Esophagus squamous epithelium (tissue), 5 donors: ENCODE results near the gene ST3GAL3. TPM values are rescaled to one million over a fixed set of nuclear protein-coding genes. Genes with fewer than 3 reads are reported as not detected.

Experiments used
- DNase-seq: peaks from one replicate; lab custom pipeline; 2025; lab: John Stamatoyannopoulos, UW
- H3K27ac ChIP-seq, 4 donors: fragments of 200-600 bp; sonication (generic); one replicate each; pipeline ENCODE4 v1.5.1; 2016 to 2019; ENCODE audit warnings: mild to moderate bottlenecking in 1 of 4
- H3K27me3 ChIP-seq, 4 donors: fragments of 200-600 bp; sonication (generic); 1 replicate in 3 of 4; 2 replicates in 1 of 4; pipeline versions ENCODE4 v1.5.1 to v1.6.0; 2017 to 2021; ENCODE audit warnings: antibody characterized with exemption in 1 of 4
- H3K36me3 ChIP-seq, 3 donors: fragments of 200-600 bp; sonication (generic); one replicate each; pipeline ENCODE4 v1.5.1; 2016 to 2019
- H3K4me1 ChIP-seq, 3 donors: fragments of 200-600 bp; sonication (generic); one replicate each; pipeline ENCODE4 v1.5.1; 2017 to 2019
- H3K4me3 ChIP-seq, 4 donors: fragments of 200-600 bp; sonication (generic); 1 replicate in 3 of 4; 2 replicates in 1 of 4; pipeline ENCODE4 v1.5.1; 2016 to 2019; ENCODE audit warnings: mild to moderate bottlenecking in 2 of 4, moderate library complexity in 1 of 4
- H3K9me3 ChIP-seq, 3 donors: fragments of 200-600 bp; sonication (generic); one replicate each; pipeline ENCODE4 v1.5.1; 2016 to 2019
- CTCF ChIP-seq, 6 experiments: fragments of 450-650 bp in 4 of 6; fragments of 200-600 bp in 2 of 6; sonication (generic) in 2 of 6; IDR thresholded peaks; one replicate each; pipeline ENCODE4 v1.5.1; 2016 to 2019; ENCODE audit warnings: antibody characterized with exemption in 6 of 6, mild to moderate bottlenecking in 4 of 6, moderate library complexity in 4 of 6
- POLR2A ChIP-seq, 4 donors: fragments of 450-650 bp; IDR thresholded peaks; one replicate each; pipeline ENCODE4 v1.6.1; 2017; ENCODE audit warnings: antibody characterized with exemption in 4 of 4, mild to moderate bottlenecking in 4 of 4, moderate library complexity in 3 of 4
- WGBS, 2 donors: methylation state at CpG; one replicate each; pipeline ENCODE4 v1.1.5; 2018; 5-methylcytosine and 5-hydroxymethylcytosine counted together
- intact Hi-C: fragments of 100-400 bp; cut with DNase I; formaldehyde crosslinking; loops from one replicate; pipeline ENCODE4 v1.15.0; 2022
- total RNA-seq, 4 donors: library from RNA; depleted of rRNA; stranded (reverse); fragments of >200 nt; gene quantifications; one replicate each; pipeline ENCODE4 v1.1.0, GENCODE V29; 2016
- donor health status: DM: yes; HTN: yes; CAD: no.

The ST3GAL3 gene
- total RNA-seq, 4 donors from 2014 or later: 2.8 to 10.7 (median 7.1) TPM

GRCh38 chr1:43910343-43910742 lies 203.0 kb downstream of the ST3GAL3 start:
- peaks cover 0 to 4% (median 0%) of the 10 kb centered on the region in 3 donors for H3K36me3 ChIP-seq
- no peak for DNase-seq
- H3K27me3 ChIP-seq: no peaks in the 10 kb centered on the region
- intact Hi-C loops: no loop called here
- peaks cover 23 to 38% (median 28%) of the 10 kb centered on the region in 3 donors for H3K4me1 ChIP-seq
- TF ChIP-seq POLR2A (IDR thresholded peaks at IDR 0.05): no peak
- no peak for TF ChIP-seq CTCF (IDR thresholded peaks at IDR 0.05)
- WGBS, 2 donors: 92 to 100% methylated on average over 1 of the region's 1 CpG
- H3K4me3 ChIP-seq: no peak overlapping the region
- H3K27ac ChIP-seq: no peak overlapping the region
- no peaks in the 10 kb centered on the region for H3K9me3 ChIP-seq

GRCh38 chr1:43912607-43913006 lies 205.3 kb downstream of the ST3GAL3 start:
- Histone ChIP-seq H3K9me3 (no peaks in the 10 kb centered on the region), H3K36me3 (no peaks in the 10 kb centered on the region), H3K4me3 (no peak overlapping the region), H3K27me3 (no peaks in the 10 kb centered on the region), H3K27ac (peak overlapping the region; percentile 76 to 84 (median 83)), H3K4me1 (peaks cover 27 to 43% (median 28%) of the 10 kb centered on the region in 3 donors)
- 31 to 53% methylated on average over 1 to 2 of the region's 2 CpGs for WGBS, 2 donors
- TF ChIP-seq CTCF (IDR thresholded peaks at IDR 0.05) (no peak), POLR2A (IDR thresholded peaks at IDR 0.05) (no peak)
- intact Hi-C loops: no loop called here
- no peak for DNase-seq

GRCh38 chr1:43913051-43913501 lies 205.7 kb downstream of the ST3GAL3 start:
- peaks cover 27 to 43% (median 28%) of the 10 kb centered on the region in 3 donors for H3K4me1 ChIP-seq
- no peaks in the 10 kb centered on the region for H3K27me3 ChIP-seq
- 24 to 36% methylated on average over 6 to 7 of the region's 7 CpGs for WGBS, 2 donors
- DNase-seq: no peak
- intact Hi-C loops: no loop called here
- H3K27ac ChIP-seq: peak overlapping the region; percentile 76 to 84 (median 83)
- no peak overlapping the region for H3K4me3 ChIP-seq
- no peaks in the 10 kb centered on the region for H3K9me3 ChIP-seq
- H3K36me3 ChIP-seq: no peaks in the 10 kb centered on the region
- TF ChIP-seq CTCF (IDR thresholded peaks at IDR 0.05) (no peak), POLR2A (IDR thresholded peaks at IDR 0.05) (no peak)

GRCh38 chr1:43913666-43914360 lies 206.5 kb downstream of the ST3GAL3 start:
- intact Hi-C loops: no loop called here
- Histone ChIP-seq H3K9me3 (no peaks in the 10 kb centered on the region), H3K4me1 (peaks cover 27 to 43% (median 28%) of the 10 kb centered on the region in 3 donors), H3K36me3 (no peaks in the 10 kb centered on the region), H3K27me3 (no peaks in the 10 kb centered on the region), H3K27ac (peak overlapping the region; percentile 76 to 84 (median 83)), H3K4me3 (no peak overlapping the region)
- TF ChIP-seq POLR2A (IDR thresholded peaks at IDR 0.05) (no peak), CTCF (IDR thresholded peaks at IDR 0.05) (no peak)
- no peak for DNase-seq
- WGBS, 2 donors: 68 to 82% methylated on average over 10 to 12 of the region's 18 CpGs
